ENCODE data around the gene ST3GAL4. TPM values are rescaled to one million over a fixed set of nuclear protein-coding genes. Genes with fewer than 3 reads are reported as not detected.

The ST3GAL4 gene
- total RNA-seq, 4 donors from 2014 or later, result 11.8 to 53.3 (median 34.8) TPM

DNA sequence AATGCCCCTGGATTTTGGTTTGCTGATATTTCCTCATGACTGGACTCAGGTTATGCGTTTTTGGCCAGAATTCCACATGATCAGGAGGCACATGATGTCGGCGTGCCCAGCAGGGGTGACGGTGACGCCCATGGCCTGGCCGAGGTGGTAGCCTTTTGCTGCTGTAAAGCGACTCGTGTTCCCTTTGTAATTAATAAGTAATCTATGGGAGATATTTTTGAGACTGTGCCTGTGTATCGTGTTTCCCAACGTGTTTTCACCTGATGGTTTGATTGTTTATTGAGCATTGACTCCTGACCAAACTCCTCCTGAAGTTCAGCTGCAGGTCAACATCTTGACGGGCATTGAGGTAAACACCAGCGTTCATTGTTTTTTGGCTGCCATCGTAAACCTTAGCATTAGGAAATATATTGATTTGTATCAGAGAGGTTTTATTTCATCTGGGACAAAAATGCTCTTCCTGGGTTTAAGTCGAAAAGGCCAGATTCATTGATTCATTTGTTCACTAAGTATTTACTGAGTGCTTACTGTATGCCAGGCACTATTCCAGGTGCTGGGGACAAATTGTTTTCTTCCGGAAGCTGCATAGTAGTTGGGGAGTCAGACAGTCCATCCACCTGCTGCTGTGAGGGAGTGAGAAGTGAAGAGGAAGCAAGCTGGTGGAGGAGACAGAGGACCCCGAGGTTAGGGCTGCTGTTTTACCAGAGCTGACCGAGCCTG lies 28.0 kb upstream of the ST3GAL4 start:
- no peak overlapping the region for H3K27ac ChIP-seq
- no peaks in the 10 kb centered on the region for H3K9me3 ChIP-seq
- H3K36me3 ChIP-seq, result no peaks in the 10 kb centered on the region
- no peaks in the 10 kb centered on the region for H3K27me3 ChIP-seq
- TF ChIP-seq, protein P1, sequence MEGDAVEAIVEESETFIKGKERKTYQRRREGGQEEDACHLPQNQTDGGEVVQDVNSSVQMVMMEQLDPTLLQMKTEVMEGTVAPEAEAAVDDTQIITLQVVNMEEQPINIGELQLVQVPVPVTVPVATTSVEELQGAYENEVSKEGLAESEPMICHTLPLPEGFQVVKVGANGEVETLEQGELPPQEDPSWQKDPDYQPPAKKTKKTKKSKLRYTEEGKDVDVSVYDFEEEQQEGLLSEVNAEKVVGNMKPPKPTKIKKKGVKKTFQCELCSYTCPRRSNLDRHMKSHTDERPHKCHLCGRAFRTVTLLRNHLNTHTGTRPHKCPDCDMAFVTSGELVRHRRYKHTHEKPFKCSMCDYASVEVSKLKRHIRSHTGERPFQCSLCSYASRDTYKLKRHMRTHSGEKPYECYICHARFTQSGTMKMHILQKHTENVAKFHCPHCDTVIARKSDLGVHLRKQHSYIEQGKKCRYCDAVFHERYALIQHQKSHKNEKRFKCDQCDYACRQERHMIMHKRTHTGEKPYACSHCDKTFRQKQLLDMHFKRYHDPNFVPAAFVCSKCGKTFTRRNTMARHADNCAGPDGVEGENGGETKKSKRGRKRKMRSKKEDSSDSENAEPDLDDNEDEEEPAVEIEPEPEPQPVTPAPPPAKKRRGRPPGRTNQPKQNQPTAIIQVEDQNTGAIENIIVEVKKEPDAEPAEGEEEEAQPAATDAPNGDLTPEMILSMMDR (IDR thresholded peaks at IDR 0.05), result no peak
- TF ChIP-seq POLR2A (IDR thresholded peaks at IDR 0.05), result no peak
- intact Hi-C loops (cut with DNase I; ENCODE audit: low total_unique reads), result no loop called here
- no peaks in the 10 kb centered on the region for H3K4me1 ChIP-seq
- no peak for DNase-seq
- H3K4me3 ChIP-seq, result no peak overlapping the region

DNA sequence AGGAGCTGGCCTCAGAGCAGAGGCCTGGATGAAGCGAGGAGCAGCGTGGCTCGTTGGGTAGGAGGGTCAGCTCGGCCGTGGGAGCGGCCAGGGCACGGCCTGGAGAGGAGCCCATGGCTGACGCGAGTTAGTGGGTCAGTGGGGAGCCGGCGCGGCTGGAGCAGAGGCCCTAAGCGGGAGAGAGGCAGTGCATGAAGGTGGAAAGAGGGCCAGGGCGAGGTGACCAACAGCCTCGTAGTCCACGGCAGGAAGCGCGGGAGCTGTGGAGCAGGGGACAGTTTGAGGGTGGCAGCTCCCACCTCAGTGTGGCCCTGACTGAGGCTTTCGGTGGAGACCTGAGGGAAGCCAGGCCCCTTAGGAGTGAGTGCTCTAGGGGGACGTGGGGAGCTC lies 27.5 kb upstream of the ST3GAL4 start:
- intact Hi-C loops (cut with DNase I; ENCODE audit: low total_unique reads), result no loop called here
- H3K9me3 ChIP-seq, result no peaks in the 10 kb centered on the region
- H3K4me3 ChIP-seq, result no peak overlapping the region
- TF ChIP-seq, protein P1 (IDR thresholded peaks at IDR 0.05), result no peak
- no peak for TF ChIP-seq POLR2A (IDR thresholded peaks at IDR 0.05)
- no peaks in the 10 kb centered on the region for H3K27me3 ChIP-seq
- no peaks in the 10 kb centered on the region for H3K4me1 ChIP-seq
- no peak for DNase-seq
- H3K36me3 ChIP-seq, result no peaks in the 10 kb centered on the region
- H3K27ac ChIP-seq, result no peak overlapping the region

DNA sequence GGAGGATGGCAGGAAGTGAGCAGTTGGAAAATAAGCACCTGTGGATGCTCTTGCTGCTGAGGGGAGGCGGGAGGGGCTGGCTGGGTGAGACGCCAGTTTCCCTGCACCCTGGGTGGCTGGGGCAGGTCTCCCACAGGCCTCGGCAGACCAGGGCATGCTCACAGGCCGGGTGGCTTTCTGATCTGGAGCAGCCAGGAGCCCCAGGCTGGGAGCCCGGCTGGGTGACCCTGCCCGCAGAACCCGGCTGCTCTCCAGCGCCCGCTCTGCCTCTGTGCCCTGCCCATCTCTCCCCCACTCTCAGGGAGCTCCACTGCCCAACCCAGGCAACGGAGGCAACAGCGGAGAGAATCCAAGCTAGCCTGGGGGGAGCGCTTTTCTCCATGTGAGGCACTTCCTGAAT lies 27.0 kb upstream of the ST3GAL4 start:
- DNase-seq, result no peak
- Histone ChIP-seq H3K27ac (no peak overlapping the region), H3K9me3 (no peaks in the 10 kb centered on the region), H3K4me1 (no peaks in the 10 kb centered on the region), H3K27me3 (no peaks in the 10 kb centered on the region), H3K4me3 (no peak overlapping the region), H3K36me3 (no peaks in the 10 kb centered on the region)
- intact Hi-C loops (cut with DNase I; ENCODE audit: low total_unique reads), result no loop called here
- TF ChIP-seq, protein P1 (IDR thresholded peaks at IDR 0.05), result no peak
- no peak for TF ChIP-seq POLR2A (IDR thresholded peaks at IDR 0.05)

DNA sequence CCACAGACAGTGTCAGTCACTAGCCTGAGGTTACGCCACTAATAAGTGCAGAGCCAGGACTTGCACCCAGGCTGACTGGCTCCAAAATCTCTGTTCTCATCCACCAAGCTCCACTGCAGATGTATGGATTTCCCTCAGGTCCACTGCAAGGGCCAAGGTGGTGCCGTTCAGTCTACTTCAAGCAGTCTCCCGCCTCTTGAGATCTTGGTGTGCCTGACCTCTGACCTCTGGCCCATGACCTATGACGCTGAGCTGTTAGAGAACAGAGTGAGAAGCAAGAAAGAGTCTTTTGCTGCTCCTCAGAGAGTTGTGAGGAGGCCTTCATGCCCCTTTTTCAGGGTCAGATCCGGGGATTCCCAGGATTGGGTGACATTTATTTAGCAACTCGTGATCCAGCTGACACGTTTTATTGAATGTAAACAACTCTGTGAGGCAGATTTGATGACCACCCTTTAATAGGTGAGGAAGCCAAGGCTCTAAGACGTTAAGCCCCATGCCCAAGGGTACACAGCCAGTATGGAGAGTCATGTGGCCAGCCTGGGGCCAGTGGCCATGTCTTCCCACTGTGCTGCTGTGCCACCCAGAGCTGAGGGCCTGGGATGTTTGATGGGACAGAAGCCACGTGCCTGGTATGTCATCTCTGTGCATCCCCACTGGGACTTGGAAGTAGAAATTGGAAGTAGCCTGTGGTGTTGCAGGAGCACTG lies 26.4 kb upstream of the ST3GAL4 start:
- DNase-seq, result no peak
- H3K27me3 ChIP-seq, result no peaks in the 10 kb centered on the region

More for the DNA sequence above, 26.4 kb upstream of the ST3GAL4 start:
- Histone ChIP-seq H3K4me1 (no peaks in the 10 kb centered on the region), H3K36me3 (no peaks in the 10 kb centered on the region), H3K27ac (no peak overlapping the region), H3K9me3 (no peaks in the 10 kb centered on the region), H3K4me3 (no peak overlapping the region)
- TF ChIP-seq POLR2A (IDR thresholded peaks at IDR 0.05), result no peak
- TF ChIP-seq, protein P1 (IDR thresholded peaks at IDR 0.05), result no peak
- intact Hi-C loops (cut with DNase I; ENCODE audit: low total_unique reads), result no loop called here
